Thyroid gland (tissue), 4 donors: Measurements from ENCODE around the gene PCED1A. TPM values are rescaled to one million over a fixed set of nuclear protein-coding genes. Genes with fewer than 3 reads are reported as not detected.

Experiments
- DNase-seq, 2 donors: peaks; one replicate each; pipeline ENCODE4 v3.0.0-alpha.2; 2019
- H3K27ac ChIP-seq, 3 donors: fragments of 200-600 bp; sonication (generic); 1 replicate in 2 of 3; 2 replicates in 1 of 3; pipeline ENCODE4 v1.5.1; 2016 to 2019; ENCODE audit warnings: mild to moderate bottlenecking in 1 of 3, moderate library complexity in 1 of 3
- H3K27me3 ChIP-seq: fragments of 200-600 bp; sonication (generic); one replicate; pipeline ENCODE4 v1.5.1; 2019
- H3K36me3 ChIP-seq, 2 donors: fragments of 200-600 bp; sonication (generic); one replicate each; pipeline ENCODE4 v1.5.1; 2016 to 2019
- H3K4me1 ChIP-seq, 2 donors: fragments of 200-600 bp; sonication (generic); one replicate each; pipeline ENCODE4 v1.5.1; 2017 to 2019
- H3K4me3 ChIP-seq, 3 donors: fragments of 200-600 bp; sonication (generic); replicated peaks in 1 of 3; 1 replicate in 2 of 3; 2 replicates in 1 of 3; pipeline ENCODE4 v1.5.1; 2016; ENCODE audit warnings: mild to moderate bottlenecking in 1 of 3
- H3K9me3 ChIP-seq: fragments of 200-600 bp; sonication (generic); one replicate; pipeline ENCODE4 v1.5.1; 2017
- POLR2A ChIP-seq, 2 donors: fragments of 450-650 bp; IDR thresholded peaks; one replicate each; pipeline ENCODE4 v1.6.1; 2017; ENCODE audit warnings: antibody characterized with exemption in 2 of 2, mild to moderate bottlenecking in 2 of 2, moderate library complexity in 1 of 2
- WGBS, 2 donors: methylation state at CpG; one replicate each; pipeline ENCODE4 v1.1.5; 2017; 5-methylcytosine and 5-hydroxymethylcytosine counted together
- intact Hi-C: fragments of 100-400 bp; cut with DNase I; formaldehyde crosslinking; loops from one replicate; pipeline ENCODE4 v1.15.1; 2023
- total RNA-seq, 4 donors: library from RNA; depleted of rRNA; stranded (reverse); fragments of >200 nt; gene quantifications; one replicate each; pipeline ENCODE4 v1.2.3, GENCODE V29; 2016
- TF ChIP-seq, protein P1 (sequence below), 6 experiments: fragments of 200-600 bp in 3 of 6; fragments of 450-650 bp in 3 of 6; sonication (generic) in 3 of 6; IDR thresholded peaks; one replicate each; pipeline ENCODE4 v1.5.1; 2016 to 2019; ENCODE audit warnings: antibody characterized with exemption in 6 of 6, mild to moderate bottlenecking in 2 of 6, inconsistent platforms in 1 of 6, moderate library complexity in 1 of 6

PCED1A gene
- total RNA-seq, 4 donors from 2014 or later = 38.0 to 95.9 (median 63.4) TPM

DNA sequence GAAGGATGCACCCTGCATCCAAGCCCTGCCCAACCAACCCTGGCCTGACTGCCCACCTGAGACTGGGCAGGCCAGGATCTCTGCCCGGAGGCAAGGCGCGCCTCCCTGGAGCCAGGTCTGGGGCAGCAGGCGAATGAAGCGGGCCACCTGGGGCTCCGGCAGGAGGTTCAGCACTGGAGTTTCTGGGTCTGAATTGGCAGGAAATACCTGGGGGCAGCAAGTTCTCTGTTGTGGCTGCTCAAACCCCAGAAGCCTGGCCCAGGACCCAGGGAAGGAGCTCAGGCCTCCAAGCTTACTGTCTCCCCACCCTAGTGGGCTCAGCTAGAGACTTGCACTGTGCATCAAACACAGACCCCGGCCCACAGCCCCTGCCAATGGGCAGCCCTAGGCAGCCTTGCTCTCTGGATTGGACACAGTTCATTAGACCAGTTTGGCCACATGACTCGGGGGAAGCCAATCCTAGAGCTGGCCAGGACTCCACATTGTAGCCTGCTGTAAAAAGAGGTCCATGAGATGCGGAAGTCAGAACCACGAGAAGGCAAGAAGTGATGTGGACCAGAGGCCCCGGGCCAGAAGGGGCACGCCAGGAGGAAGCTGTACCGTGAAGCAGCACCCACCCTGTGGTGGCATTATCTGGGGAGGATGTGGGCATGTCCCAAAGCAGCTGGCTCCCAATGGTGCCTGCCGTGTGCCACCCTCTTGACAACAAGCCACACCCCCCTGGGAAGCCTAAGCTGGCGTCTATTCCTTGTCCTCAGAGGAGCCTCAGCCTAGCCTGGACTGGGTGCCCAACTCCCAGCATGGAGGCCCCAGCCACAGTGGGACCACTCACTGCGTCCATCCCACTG is 43.1 kb downstream of the PCED1A start:
- TF ChIP-seq, protein P1, sequence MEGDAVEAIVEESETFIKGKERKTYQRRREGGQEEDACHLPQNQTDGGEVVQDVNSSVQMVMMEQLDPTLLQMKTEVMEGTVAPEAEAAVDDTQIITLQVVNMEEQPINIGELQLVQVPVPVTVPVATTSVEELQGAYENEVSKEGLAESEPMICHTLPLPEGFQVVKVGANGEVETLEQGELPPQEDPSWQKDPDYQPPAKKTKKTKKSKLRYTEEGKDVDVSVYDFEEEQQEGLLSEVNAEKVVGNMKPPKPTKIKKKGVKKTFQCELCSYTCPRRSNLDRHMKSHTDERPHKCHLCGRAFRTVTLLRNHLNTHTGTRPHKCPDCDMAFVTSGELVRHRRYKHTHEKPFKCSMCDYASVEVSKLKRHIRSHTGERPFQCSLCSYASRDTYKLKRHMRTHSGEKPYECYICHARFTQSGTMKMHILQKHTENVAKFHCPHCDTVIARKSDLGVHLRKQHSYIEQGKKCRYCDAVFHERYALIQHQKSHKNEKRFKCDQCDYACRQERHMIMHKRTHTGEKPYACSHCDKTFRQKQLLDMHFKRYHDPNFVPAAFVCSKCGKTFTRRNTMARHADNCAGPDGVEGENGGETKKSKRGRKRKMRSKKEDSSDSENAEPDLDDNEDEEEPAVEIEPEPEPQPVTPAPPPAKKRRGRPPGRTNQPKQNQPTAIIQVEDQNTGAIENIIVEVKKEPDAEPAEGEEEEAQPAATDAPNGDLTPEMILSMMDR (IDR thresholded peaks at IDR 0.05) = no peak
- no peak for TF ChIP-seq POLR2A (IDR thresholded peaks at IDR 0.05)
- intact Hi-C loops = no loop called here
- no peaks in the 10 kb centered on the region for H3K27me3 ChIP-seq

DNA sequence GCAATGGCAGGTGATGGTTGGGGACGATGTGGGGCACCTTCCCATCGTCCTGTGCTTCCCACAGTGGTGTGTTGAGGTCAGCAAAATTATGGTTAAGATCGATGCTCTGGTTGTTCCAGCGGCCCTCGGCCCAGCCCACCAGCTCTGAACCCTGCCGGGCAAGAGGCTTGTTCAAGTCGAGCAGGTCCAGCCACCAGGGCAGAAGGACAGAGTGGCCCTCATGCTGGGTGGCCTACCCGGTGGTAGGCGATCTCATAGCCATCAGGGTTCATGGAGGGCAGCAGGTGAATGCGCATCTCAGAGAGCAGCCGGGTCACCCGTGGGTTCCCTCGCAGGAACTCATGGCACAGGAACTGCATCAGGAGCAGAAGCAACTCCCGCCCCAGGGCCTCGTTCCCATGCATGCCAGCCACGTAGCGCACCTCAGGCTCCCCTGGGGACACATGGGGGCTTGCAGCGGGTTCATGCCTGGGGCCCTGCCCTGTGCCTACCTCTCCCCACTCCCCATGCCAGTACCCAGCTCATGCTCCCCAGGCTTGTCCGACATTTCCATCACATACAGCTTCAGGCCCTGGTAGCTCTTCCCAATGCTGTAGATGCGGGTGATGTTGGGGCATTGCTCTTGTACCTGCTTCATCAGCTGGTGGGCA is 44.3 kb downstream of the PCED1A start:
- no peaks in the 10 kb centered on the region for H3K9me3 ChIP-seq
- no peak overlapping the region for H3K27ac ChIP-seq
- intact Hi-C loops = no loop called here
- TF ChIP-seq, protein P1 (IDR thresholded peaks at IDR 0.05) = no peak
- no peak for TF ChIP-seq POLR2A (IDR thresholded peaks at IDR 0.05)
- H3K36me3 ChIP-seq = no peaks in the 10 kb centered on the region
- peaks cover 10 to 11% of the 10 kb centered on the region in 2 donors for H3K4me1 ChIP-seq
- WGBS, 2 donors = 92 to 94% methylated on average over 15 to 18 of the region's 20 CpGs
- no peak overlapping the region for H3K4me3 ChIP-seq
- DNase-seq = no peak
- H3K27me3 ChIP-seq = no peaks in the 10 kb centered on the region

More for the DNA sequence above, 43.1 kb downstream of the PCED1A start:
- H3K36me3 ChIP-seq = no peaks in the 10 kb centered on the region
- no peak overlapping the region for H3K27ac ChIP-seq
- H3K9me3 ChIP-seq = no peaks in the 10 kb centered on the region
- H3K4me3 ChIP-seq = no peak overlapping the region
- no peak for DNase-seq
- H3K4me1 ChIP-seq = peaks cover 11 to 12% of the 10 kb centered on the region in 2 donors
- 88 to 90% methylated on average over 12 to 16 of the region's 16 CpGs for WGBS, 2 donors

GRCh38 chr20:2795451-2795850 is 45.0 kb downstream of the PCED1A start:
- intact Hi-C loops = no loop called here
- DNase-seq = no peak
- H3K4me3 ChIP-seq = no peak overlapping the region
- H3K27me3 ChIP-seq = no peaks in the 10 kb centered on the region
- 92 to 94% methylated on average over 17 to 24 of the region's 24 CpGs for WGBS, 2 donors
- H3K36me3 ChIP-seq = no peaks in the 10 kb centered on the region
- H3K27ac ChIP-seq = no peak overlapping the region
- peaks cover 3 to 7% of the 10 kb centered on the region in 2 donors for H3K4me1 ChIP-seq
- no peak for TF ChIP-seq POLR2A (IDR thresholded peaks at IDR 0.05)
- TF ChIP-seq, protein P1 (IDR thresholded peaks at IDR 0.05) = no peak
- H3K9me3 ChIP-seq = no peaks in the 10 kb centered on the region

GRCh38 chr20:2794866-2795447 is 45.5 kb downstream of the PCED1A start:
- no peaks in the 10 kb centered on the region for H3K27me3 ChIP-seq
- no peak overlapping the region for H3K4me3 ChIP-seq
- TF ChIP-seq, protein P1 (IDR thresholded peaks at IDR 0.05) = no peak
- TF ChIP-seq POLR2A (IDR thresholded peaks at IDR 0.05) = no peak
- DNase-seq = no peak
- no peak overlapping the region for H3K27ac ChIP-seq
- H3K36me3 ChIP-seq = no peaks in the 10 kb centered on the region
- intact Hi-C loops = no loop called here
- peaks cover 0 to 2% of the 10 kb centered on the region in 2 donors for H3K4me1 ChIP-seq
- no peaks in the 10 kb centered on the region for H3K9me3 ChIP-seq
- WGBS, 2 donors = 85 to 87% methylated on average over 9 to 11 of the region's 11 CpGs
